Activated CD8-positive, alpha-beta memory T cell treated with anti-CD3 and anti-CD28 coated beads, Interleukin-2, amount 50 U/mL, for 4 hours (primary cell): ENCODE data around the gene OR2V1.
"Not testable (repeated sequence)": the region's sequence is repeated elsewhere in the genome, so short reads cannot be mapped to it uniquely, and the experiment has no call there.

Experiments
- DNase-seq: peaks from one replicate; pipeline ENCODE4 v3.0.0-alpha.2; 2020

Gene OR2V1

DNA sequence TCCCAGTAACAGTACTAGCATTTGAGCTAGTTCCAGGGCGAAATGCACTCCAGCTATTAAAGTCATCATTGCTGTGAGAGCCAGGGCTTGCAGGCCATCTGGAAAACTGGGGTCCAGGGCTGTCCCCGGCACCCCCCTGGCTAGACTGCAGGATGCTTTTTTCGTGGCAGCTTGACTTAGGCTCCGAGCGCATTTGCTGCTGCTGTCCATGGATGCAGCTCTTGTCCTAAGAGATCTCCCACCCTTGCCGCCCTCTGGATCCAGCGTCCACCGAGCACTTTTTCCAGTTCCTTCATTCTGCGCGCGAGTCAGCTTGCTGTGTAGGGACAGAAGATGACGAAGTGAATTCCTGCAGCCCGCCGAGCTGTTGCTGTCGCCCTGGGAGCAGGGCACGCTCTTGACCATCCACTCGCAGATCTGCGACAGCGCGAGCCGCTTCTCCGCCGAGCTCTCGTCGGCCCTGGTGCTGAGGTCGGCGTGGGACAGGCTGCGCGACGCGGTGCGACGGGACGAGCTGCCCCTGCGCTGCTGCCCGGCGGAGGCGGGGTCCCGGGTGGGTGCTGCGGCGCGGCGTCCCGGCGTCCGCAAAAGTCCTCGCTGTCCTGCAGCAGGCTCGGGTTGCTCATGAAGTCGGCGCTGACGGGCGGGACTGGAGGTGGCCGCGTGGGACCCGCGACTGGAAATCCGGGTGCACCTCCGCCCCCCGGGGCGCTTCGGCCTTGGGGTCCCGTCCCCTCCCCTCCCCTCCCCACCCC, 30.7 kb downstream of the OR2V1 start:
- no peak for DNase-seq

GRCh38 chr5:181099602-181100086, 31.3 kb downstream of the OR2V1 start:
- DNase-seq = no peak

GRCh38 chr5:181098762-181099601, 32.0 kb downstream of the OR2V1 start:
- DNase-seq = no peak

GRCh38 chr5:181097759-181098491, 33.0 kb downstream of the OR2V1 start:
- DNase-seq = not testable (repeated sequence)

GRCh38 chr5:181097383-181097753, 33.6 kb downstream of the OR2V1 start:
- not testable (repeated sequence) for DNase-seq

DNA sequence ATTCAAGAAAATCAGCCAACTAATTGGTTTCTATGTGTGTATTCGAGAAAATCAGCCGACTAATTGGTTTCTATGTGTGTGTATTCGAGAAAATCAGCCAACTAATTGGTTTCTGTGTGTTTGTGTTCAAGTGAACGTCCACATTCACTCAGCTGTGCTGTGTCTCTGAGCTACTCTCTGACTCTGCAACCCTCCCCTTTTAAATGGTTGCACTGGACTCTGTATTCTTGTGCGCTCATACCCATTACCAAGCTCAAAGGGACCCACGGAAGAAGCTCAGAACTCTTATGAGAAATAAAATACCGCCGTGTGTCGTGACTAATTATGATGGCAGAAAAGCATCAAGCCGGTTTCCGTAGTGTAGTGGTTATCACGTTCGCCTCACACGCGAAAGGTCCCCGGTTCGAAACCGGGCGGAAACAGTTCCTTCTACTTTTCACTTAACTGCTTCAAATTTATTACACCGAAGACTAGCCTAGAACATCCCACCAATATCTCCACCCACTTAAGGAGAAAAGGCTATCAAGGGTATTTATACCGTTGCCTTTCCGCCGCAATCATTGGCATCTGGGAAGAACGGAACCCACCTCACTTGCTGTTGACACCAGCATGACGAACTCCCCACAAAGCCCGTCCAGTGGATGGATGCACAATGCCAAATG, 34.1 kb downstream of the OR2V1 start:
- not testable (repeated sequence) for DNase-seq

GRCh38 chr5:181095162-181095561, 35.8 kb downstream of the OR2V1 start:
- DNase-seq = not testable (repeated sequence)

- no peak for DNase-seq
These were observed 38.5 kb downstream of the OR2V1 start for GRCh38 chr5:181092428-181092827.

DNA sequence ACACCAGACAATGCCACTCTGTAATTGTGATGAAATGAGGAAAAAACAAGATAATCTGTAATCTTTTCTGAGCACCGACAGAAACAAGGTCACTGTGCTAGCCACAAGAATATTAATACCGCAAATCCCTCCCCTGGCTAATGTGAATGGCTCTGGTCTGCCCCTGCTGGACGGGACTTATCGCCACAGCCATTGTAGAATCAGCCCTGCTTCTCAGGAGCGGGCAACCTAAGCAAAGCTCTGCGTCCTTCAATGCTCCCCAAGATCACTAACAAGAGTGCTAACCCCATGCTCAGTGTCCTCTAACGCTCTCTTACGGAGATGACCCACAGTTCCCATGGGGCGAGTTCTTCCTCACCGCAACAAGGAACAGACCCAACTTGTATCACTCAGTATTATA, 42.7 kb downstream of the OR2V1 start:
- DNase-seq = no peak

DNA sequence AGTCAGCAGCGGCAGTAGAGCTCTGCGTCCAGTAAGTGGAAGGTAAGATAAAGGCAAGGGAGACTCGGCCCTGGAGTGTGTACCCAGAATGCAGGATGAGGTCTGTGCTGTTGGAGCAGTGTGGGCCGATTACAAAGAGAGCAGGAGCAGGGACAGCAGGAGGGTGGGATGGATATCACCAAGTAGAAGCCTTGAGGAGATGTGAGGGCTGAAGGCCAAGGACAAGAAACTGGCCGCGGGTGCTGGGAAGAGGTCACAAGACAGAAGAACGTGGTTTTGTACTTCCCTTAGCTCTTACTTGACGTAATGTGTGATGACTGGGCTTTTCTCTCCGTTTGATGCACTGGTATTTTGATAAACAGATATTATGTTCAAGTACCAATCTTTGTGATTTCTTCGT, 43.7 kb downstream of the OR2V1 start:
- DNase-seq = no peak

GRCh38 chr5:181086884-181087205, 44.1 kb downstream of the OR2V1 start:
- no peak for DNase-seq

- DNase-seq = no peak
These were observed 44.7 kb downstream of the OR2V1 start for GRCh38 chr5:181086026-181086883.

DNA sequence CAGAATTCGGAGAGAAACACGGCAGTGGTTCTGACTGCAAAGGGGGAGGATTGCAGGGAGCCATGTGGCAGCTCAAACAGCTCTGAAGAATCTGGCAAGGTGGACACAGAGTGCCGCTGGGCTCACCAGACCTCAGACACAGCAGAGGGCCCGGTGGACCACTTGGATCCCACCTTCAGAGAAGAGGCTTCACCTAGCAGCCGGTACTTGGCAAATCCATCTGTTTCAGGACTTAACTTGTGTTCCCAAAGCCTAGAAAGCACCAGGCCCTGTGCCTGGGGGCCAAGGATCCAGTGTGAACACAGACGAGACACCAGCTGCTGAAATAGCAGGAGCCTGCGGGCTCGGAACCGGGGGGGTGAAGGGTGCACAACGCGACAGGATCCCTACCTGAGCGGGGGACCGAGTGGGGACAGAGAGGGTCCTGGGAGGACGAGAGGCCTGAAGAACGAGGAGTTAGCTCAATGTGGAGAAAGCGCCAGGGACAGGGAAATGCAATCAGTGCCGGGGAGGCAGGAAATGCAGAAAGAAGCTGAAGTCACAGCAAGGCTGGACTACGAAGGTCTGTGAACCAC, 46.3 kb downstream of the OR2V1 start:
- DNase-seq = no peak

GRCh38 chr5:181081989-181082388, 49.0 kb downstream of the OR2V1 start:
- no peak for DNase-seq

GRCh38 chr5:181076920-181077319, 54.0 kb downstream of the OR2V1 start:
- DNase-seq = no peak
